HG03159 (cell line): Measurements from ENCODE around the gene AMACR.
"Not testable (repeated sequence)": the region's sequence is repeated elsewhere in the genome, so short reads cannot be mapped to it uniquely, and the experiment has no call there.

Experiments used
- ATAC-seq: cut with Tn5 transposase; IDR thresholded peaks from one replicate; pipeline ENCODE4 v1.9.1; 2021; ENCODE audit warnings: mild to moderate bottlenecking, moderate library complexity; ENCODE audit not compliant: unreplicated experiment

The AMACR gene

DNA sequence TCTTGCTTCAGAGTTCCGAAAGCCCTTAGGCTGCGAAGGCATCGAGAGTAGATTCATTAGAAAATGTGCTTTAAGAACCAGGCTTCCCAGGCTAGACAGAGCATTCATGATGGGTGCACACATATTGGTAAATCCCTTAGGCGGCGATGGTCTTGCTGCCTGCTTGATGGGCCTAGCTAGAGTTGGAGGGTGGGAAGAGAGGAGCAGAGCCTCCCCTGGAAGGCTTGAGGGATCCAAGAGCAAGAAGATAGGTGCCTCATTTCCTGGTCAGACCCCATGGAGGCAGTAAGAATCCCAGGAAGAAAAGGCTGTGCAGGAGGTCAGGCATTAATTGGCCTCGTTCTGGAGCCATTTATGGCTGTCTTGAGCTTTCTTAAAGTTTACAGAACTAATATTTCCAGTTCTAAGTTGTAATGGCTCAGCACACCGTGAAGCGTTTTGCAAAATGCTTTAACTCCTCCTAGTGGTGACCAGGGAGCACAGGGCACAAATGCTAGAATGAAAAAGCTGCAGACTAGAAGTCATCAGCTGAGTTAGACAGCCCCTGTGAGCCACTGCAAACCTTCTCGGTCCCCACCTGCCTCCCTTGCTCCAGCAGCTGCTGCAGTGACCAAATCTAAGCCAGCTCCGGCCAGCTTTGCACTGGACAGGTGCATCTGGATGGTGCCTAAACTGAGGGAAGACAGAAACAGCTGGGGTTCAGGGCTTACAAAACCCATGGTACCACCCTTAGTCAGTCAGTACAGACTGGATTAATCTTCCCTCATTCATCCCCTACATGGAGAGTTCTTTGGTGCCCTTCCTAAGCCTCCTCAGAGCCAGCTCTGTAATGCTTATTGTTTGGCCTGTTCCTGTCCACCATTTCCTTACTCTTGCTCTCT, 38.0 kb downstream of the AMACR start:
- peak; percentile 75 for ATAC-seq

GRCh38 chr5:33968211-33969005, 39.4 kb downstream of the AMACR start:
- ATAC-seq, result no peak

DNA sequence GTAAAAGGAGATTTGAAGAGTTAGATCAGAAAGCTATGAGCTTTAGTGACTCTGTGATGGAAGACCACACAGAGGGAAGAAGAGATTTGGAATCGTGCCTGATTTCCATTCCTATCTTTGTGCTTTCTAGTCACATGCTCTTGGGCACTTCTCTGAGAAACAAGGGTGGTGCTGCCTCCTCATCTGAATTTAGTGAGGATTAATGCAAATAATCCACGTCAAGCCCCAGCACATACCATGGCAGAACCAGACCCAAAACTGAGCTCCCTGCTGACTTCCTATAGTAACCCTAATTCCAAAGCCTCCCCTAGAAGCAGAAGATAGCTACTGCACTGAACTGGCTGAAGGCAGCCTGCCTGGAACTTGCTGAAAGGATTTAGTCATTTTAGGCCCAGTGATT, 41.0 kb downstream of the AMACR start:
- ATAC-seq, result no peak

DNA sequence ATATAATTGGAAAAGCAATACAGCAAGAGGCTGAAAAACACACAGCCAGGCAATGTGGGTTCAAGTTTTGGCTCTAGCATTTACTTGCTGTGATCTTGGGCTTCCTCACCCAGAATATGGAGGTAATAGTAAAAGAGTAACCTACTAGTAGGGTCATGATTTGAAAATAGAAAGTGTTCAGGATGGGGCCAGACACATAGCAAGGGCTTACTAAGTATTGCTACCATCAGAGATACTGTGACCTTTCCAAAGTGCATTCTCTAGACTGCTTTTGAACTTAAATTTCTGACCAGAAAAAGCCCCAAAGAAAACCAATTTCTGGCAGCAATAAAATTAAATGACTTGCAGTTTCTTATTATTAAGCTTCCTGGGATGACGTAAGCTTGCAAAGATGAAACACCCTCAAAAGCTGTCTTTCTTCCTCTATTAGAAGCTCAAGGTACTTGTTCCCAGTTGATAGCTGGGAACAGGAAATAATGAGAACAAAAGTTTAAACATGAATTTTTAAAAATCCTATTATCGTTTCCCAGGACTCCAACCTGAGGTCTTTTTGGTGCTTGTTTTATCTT, 43.6 kb downstream of the AMACR start:
- no peak for ATAC-seq

DNA sequence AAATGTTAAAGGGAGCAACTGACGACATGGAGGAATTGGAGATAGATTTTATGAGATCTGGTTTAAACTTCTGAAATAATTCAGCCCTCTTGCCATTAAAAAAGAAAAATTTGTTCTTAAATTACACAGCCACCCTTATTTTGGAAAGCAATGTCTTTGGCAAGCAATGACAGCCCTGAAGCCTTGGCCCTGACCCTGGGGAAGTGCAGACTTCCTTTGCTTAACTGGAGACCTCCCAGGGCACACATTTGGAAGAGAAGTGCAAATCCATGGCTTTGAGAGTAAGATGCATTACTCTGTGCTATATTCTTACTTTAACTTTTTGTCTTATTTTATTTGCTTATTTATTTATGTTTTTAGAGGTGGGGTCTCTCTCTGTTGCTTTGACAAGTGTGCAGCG, 49.7 kb downstream of the AMACR start:
- no peak for ATAC-seq

DNA sequence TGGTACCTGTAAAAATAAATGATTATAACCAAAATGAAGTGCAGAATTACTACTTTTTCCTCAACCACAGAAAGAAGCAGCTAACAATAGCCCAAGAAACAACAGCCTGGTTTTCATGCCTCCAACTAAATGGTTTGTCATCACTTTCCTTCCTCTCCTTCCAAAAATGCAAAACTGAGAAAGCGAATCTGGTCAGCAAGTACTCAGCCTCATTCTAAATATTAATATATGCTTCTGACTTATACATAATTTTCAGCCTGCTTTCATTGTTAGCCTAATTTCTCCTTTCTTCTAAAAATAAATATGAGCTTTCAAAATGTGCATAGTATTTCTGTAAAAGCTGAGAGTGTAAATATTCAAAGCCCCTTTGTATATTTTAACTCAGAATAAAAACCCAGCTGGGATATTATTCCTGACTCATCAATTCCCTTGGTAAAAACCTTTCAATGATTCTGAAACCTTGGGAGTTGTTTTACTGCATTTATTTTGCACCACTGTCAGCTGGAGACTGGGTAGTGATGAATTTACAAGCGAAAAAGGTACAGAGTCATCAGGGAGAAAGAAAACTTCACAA, 50.2 kb downstream of the AMACR start:
- ATAC-seq, result no peak

GRCh38 chr5:33952175-33952574, 55.7 kb downstream of the AMACR start:
- ATAC-seq, result not testable (repeated sequence)

DNA sequence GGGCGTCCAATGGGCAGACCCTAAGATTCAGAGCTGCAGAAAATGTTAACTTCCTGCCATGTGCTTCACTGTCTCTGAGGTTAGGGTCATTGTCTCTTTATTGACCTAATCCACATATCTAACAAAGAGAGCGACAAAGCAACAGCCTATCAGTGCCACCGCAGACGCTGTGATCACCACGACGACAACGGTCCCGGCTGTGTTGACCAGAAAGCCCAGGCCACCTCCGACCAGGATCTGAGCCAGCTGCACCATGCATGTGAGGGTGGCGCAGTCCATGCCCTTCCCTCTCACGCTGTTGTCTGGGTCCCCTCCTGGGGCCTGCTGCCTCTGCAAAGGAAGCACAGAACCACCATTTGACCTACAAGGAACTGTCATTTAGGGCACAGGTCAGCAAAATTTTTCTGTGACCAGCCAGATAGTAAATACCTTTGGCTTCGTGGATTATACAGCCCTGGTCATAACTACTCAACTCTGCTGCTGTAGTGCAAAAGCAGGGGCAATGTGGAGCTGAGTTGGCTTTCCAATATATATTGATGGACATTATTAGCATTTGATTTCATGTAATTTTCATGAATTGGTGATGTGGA, 63.2 kb downstream of the AMACR start:
- no peak for ATAC-seq

GRCh38 chr5:33941090-33941489, 66.8 kb downstream of the AMACR start:
- ATAC-seq, result no peak

DNA sequence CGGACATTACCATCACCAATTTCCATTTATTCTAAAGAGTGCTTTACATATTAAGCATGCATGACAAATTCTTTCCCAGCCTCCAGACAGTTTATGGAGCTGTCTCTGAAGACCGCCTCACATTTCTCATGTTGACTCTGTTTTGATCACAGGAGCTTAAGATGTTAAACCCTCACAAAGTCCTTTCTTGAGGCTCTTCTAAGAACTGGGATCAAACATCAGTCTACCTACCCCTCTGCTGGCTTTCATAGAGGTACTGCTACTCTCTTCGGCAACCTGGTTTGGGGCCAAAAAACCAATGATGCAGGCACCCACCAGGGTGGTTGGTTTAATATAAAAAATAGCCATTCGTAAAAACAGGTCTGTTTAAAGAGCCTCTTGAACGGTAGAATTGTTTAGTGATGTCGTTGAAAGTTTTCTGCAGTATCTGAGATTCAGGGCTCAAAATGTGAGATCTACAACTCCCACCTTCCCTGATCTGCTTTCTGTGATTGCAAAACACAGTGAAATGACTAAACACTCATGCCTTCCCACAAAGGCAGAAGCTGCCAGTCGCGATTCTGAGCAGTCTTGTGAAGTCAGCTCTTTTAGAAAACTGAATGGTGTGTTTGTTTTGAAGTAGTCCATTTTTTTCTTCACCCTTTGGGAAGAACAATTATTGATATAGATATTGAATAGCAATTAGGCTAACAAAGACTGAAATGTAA, 68.1 kb downstream of the AMACR start:
- no peak for ATAC-seq

DNA sequence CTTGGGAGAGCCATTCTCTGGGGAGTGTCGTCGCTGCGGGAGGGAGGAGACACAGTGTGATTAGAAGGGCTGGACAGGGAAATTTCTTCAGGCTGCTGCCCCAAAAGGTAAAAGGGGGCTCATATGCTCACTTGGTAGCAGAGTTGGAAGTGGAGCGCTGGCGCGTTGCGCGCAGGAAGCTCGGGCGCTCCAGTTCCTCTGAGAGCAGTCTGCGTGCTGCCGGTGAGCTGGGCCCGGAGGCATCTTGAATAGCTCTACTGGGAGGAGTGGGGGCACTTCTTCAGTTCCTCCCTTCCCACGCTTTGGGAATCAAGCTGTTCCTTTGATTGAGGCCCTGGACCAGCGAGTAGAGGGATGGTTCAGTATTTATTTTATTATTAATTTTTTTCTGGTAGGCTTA, 69.0 kb downstream of the AMACR start:
- ATAC-seq, result no peak

DNA sequence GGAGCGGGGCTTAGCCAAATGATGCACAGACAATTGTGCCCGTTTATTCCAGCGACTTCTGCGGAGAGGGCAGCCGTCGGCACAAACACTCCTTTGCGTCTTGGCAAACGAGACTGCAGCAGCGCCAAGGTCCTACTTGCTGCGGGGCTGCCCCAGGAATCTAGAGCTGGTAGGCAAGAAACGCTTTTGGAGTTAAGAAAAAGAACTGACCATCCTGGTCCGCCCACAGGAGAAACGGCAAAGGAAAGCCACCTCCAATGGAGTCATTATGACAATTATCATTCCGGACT, 69.4 kb downstream of the AMACR start:
- no peak for ATAC-seq

- ATAC-seq, result no peak
These were observed 69.9 kb downstream of the AMACR start for GRCh38 chr5:33937707-33938506.

- ATAC-seq, result no peak
These were observed 70.7 kb downstream of the AMACR start for GRCh38 chr5:33937017-33937706.

- no peak for ATAC-seq
These were observed 71.4 kb downstream of the AMACR start, which contains the start of gene RXFP3 for GRCh38 chr5:33936381-33937016. Gene RXFP3 (plus strand): TSS chr5:33936386. CDS start chr5:33936741, 355 bp downstream.
